Neural cell (in vitro differentiated cells): ENCODE measurements around the gene STEAP4. TPM values are rescaled to one million over a fixed set of nuclear protein-coding genes. Genes with fewer than 3 reads are reported as not detected.

Source experiments
- H2AFZ ChIP-seq: fragments of 200-600, 300-800 bp; sonication (generic), shearing (Covaris generic); 2 replicates; pipeline ENCODE4 v1.6.0; 2014; ENCODE audit warnings: low read depth, mild to moderate bottlenecking, antibody characterized with exemption, low read length, moderate library complexity
- H3F3A ChIP-seq: fragments of 200-600 bp; shearing (Covaris generic); 2 replicates; pipeline ENCODE4 v1.6.1; 2016; ENCODE audit warnings: mild to moderate bottlenecking, moderate library complexity, mixed read lengths, antibody characterized with exemption, low read length; ENCODE audit not compliant: insufficient read depth, poor library complexity, severe bottlenecking
- H3K27ac ChIP-seq: fragments of 200-600, 300-800 bp; sonication (generic), shearing (Covaris generic); 2 replicates; pipeline ENCODE4 v1.5.1; 2014; ENCODE audit warnings: mild to moderate bottlenecking, low read length, moderate library complexity
- H3K27me3 ChIP-seq: fragments of 300-800, 200-600 bp; sonication (generic), shearing (Covaris generic); 2 replicates; pipeline ENCODE4 v1.6.0; 2014; ENCODE audit warnings: mild to moderate bottlenecking, low read depth, low read length, moderate library complexity; ENCODE audit not compliant: insufficient read depth
- H3K36me3 ChIP-seq: fragments of 300-800, 200-600 bp; sonication (generic), shearing (Covaris generic); 2 replicates; pipeline ENCODE4 v1.5.1; 2014; ENCODE audit warnings: mild to moderate bottlenecking, antibody characterized with exemption, low read length, moderate library complexity; ENCODE audit not compliant: insufficient read depth
- H3K4me2 ChIP-seq: fragments of 300-800, 200-600 bp; sonication (generic), shearing (Covaris generic); 2 replicates; pipeline ENCODE4 v1.6.0; 2014; ENCODE audit warnings: mild to moderate bottlenecking, low read length
- H3K4me3 ChIP-seq: fragments of 300-800, 200-600 bp; sonication (generic), shearing (Covaris generic); 2 replicates; pipeline ENCODE4 v1.5.1; 2014; ENCODE audit warnings: mild to moderate bottlenecking, low read length, moderate library complexity
- H3K79me2 ChIP-seq: fragments of 200-600 bp; shearing (Covaris generic); replicated peaks from 2 replicates; pipeline ENCODE4 v1.6.0; 2014; ENCODE audit warnings: mild to moderate bottlenecking, low read length, moderate library complexity; ENCODE audit not compliant: insufficient read depth
- H3K9ac ChIP-seq: fragments of 300-800, 200-600 bp; sonication (generic), shearing (Covaris generic); 2 replicates; pipeline ENCODE4 v1.6.1; 2016; ENCODE audit warnings: mild to moderate bottlenecking, low read length, mixed read lengths
- H3K9me2 ChIP-seq: fragments of 200-600 bp; shearing (Covaris generic); 2 replicates; pipeline ENCODE4 v1.6.1; 2016; ENCODE audit warnings: mild to moderate bottlenecking, low read length, mixed read lengths; ENCODE audit not compliant: insufficient read depth
- H3K9me3 ChIP-seq: fragments of 200-600, 300-800 bp; sonication (generic), shearing (Covaris generic); 2 replicates; pipeline ENCODE4 v1.6.1; 2016; ENCODE audit warnings: mild to moderate bottlenecking, mixed run types, low read length, moderate library complexity, mixed read lengths
- H4K20me1 ChIP-seq: fragments of 200-600 bp; shearing (Covaris generic); 2 replicates; pipeline ENCODE4 v1.6.1; 2016; ENCODE audit warnings: mild to moderate bottlenecking, mixed run types; ENCODE audit not compliant: insufficient read depth
- EP300 ChIP-seq: fragments of 450-650 bp; conservative IDR thresholded peaks from 2 replicates; pipeline ENCODE4 v1.6.1; 2014; ENCODE audit warnings: antibody characterized with exemption, mild to moderate bottlenecking, moderate library complexity; ENCODE audit not compliant: poor library complexity, severe bottlenecking
- EZH2 ChIP-seq: fragments of 200-600, 300-800 bp; shearing (Covaris generic), sonication (generic); IDR thresholded peaks from 2 replicates; pipeline ENCODE4 v1.6.1; 2014; ENCODE audit warnings: antibody characterized with exemption, low read length, borderline replicate concordance, mild to moderate bottlenecking; ENCODE audit not compliant: insufficient read depth, poor library complexity, severe bottlenecking
- MXI1 ChIP-seq: fragments of 450-650 bp; conservative IDR thresholded peaks from 2 replicates; pipeline ENCODE4 v1.6.1; 2014; ENCODE audit warnings: antibody characterized with exemption, mild to moderate bottlenecking; ENCODE audit not compliant: poor library complexity, severe bottlenecking
- POLR2AphosphoS5 ChIP-seq: IDR thresholded peaks from 2 replicates; pipeline ENCODE4 v1.6.1; 2012
- RAD21 ChIP-seq: fragments of 450-650 bp; conservative IDR thresholded peaks from 2 replicates; pipeline ENCODE4 v1.6.1; 2014; ENCODE audit warnings: antibody characterized with exemption, mild to moderate bottlenecking, moderate library complexity
- SMC3 ChIP-seq: fragments of 450-650 bp; conservative IDR thresholded peaks from 2 replicates; pipeline ENCODE4 v1.6.1; 2014; ENCODE audit warnings: antibody characterized with exemption, mild to moderate bottlenecking, moderate library complexity; ENCODE audit not compliant: poor library complexity
- TAF1 ChIP-seq: IDR thresholded peaks from 2 replicates; pipeline ENCODE4 v1.6.1; 2012; ENCODE audit warnings: low read depth
- polyA plus RNA-seq: library from polyadenylated mRNA; depleted of rRNA; stranded (reverse); fragments of >200 nt; gene quantifications from 2 replicates; pipeline ENCODE4 v1.2.3, GENCODE V29; 2014
- TF ChIP-seq, protein P1 (sequence below): fragments of 450-650 bp; IDR thresholded peaks from 2 replicates; pipeline ENCODE4 v1.5.1; 2014; ENCODE audit warnings: antibody characterized with exemption, mild to moderate bottlenecking, moderate library complexity; ENCODE audit not compliant: poor library complexity, severe bottlenecking
- TF ChIP-seq, protein P2 (sequence below): IDR thresholded peaks from 2 replicates; pipeline ENCODE4 v1.6.1; 2012; ENCODE audit warnings: borderline replicate concordance

The STEAP4 gene
- polyA plus RNA-seq, 1 donor from 2014 or later = not detected

DNA sequence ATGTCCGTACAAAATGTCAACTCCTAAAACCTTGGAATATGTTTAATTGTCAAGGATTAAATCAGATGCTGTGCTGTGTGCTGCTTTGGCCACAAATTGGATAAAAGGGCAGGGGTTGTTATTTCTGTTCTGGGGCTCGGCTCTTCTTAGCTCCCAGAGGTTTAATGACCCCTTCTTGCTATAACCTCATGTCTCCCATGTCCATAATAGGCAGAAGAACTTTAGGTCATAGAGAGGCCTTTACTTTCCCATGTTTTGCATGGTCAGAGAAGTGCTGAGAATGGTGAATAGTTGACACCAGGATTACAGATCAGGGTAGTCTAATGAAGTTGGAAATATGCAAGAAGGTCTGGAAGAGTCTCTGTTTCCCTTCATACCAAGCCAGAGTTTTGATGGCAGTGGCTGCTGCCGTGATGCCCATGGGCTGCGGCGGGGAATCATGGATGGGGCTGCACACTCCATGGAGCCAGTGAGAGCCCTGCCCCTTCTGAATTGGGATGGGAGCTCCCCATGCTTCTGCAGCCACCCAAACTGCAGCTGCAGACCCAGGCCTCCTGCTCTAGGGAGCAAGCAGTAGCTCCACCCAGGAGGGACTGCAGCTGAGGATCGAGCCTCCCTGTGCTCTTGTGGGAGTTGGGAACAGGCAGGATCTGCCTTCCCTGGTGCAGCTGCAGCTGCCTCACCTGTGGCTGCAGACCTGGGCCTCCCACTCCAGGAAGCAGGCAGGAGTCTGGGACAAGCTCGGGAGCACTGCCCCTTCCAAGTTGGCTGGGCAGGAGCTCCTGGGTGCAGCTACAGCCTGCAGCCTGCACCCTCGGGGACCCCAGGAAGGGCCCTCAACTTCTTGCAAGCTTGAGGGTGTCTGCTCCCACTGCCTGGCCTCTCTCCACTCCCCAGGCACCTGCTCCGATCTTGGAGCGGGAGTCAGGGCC, 23.1 kb upstream of the STEAP4 start:
- Histone ChIP-seq H3K27ac (no peak overlapping the region), H3K9me3 (no peaks in the 10 kb centered on the region), H3K4me2 (no peak overlapping the region), H3K79me2 (no peaks in the 10 kb centered on the region), H3K4me3 (no peak overlapping the region), H4K20me1 (no peaks in the 10 kb centered on the region), H3K27me3 (no peaks in the 10 kb centered on the region), H2AFZ (no peak overlapping the region), H3K9ac (no peak overlapping the region), H3F3A (no peaks in the 10 kb centered on the region), H3K9me2 (no peaks in the 10 kb centered on the region), H3K36me3 (no peaks in the 10 kb centered on the region)
- TF ChIP-seq, protein P1, sequence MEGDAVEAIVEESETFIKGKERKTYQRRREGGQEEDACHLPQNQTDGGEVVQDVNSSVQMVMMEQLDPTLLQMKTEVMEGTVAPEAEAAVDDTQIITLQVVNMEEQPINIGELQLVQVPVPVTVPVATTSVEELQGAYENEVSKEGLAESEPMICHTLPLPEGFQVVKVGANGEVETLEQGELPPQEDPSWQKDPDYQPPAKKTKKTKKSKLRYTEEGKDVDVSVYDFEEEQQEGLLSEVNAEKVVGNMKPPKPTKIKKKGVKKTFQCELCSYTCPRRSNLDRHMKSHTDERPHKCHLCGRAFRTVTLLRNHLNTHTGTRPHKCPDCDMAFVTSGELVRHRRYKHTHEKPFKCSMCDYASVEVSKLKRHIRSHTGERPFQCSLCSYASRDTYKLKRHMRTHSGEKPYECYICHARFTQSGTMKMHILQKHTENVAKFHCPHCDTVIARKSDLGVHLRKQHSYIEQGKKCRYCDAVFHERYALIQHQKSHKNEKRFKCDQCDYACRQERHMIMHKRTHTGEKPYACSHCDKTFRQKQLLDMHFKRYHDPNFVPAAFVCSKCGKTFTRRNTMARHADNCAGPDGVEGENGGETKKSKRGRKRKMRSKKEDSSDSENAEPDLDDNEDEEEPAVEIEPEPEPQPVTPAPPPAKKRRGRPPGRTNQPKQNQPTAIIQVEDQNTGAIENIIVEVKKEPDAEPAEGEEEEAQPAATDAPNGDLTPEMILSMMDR = no peak
- TF ChIP-seq EP300 (no peak), RAD21 (no peak), POLR2AphosphoS5 (no peak), MXI1 (no peak), EZH2 (no peak), SMC3 (no peak), TAF1 (no peak)
- TF ChIP-seq, protein P2, sequence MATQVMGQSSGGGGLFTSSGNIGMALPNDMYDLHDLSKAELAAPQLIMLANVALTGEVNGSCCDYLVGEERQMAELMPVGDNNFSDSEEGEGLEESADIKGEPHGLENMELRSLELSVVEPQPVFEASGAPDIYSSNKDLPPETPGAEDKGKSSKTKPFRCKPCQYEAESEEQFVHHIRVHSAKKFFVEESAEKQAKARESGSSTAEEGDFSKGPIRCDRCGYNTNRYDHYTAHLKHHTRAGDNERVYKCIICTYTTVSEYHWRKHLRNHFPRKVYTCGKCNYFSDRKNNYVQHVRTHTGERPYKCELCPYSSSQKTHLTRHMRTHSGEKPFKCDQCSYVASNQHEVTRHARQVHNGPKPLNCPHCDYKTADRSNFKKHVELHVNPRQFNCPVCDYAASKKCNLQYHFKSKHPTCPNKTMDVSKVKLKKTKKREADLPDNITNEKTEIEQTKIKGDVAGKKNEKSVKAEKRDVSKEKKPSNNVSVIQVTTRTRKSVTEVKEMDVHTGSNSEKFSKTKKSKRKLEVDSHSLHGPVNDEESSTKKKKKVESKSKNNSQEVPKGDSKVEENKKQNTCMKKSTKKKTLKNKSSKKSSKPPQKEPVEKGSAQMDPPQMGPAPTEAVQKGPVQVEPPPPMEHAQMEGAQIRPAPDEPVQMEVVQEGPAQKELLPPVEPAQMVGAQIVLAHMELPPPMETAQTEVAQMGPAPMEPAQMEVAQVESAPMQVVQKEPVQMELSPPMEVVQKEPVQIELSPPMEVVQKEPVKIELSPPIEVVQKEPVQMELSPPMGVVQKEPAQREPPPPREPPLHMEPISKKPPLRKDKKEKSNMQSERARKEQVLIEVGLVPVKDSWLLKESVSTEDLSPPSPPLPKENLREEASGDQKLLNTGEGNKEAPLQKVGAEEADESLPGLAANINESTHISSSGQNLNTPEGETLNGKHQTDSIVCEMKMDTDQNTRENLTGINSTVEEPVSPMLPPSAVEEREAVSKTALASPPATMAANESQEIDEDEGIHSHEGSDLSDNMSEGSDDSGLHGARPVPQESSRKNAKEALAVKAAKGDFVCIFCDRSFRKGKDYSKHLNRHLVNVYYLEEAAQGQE = no peak

DNA sequence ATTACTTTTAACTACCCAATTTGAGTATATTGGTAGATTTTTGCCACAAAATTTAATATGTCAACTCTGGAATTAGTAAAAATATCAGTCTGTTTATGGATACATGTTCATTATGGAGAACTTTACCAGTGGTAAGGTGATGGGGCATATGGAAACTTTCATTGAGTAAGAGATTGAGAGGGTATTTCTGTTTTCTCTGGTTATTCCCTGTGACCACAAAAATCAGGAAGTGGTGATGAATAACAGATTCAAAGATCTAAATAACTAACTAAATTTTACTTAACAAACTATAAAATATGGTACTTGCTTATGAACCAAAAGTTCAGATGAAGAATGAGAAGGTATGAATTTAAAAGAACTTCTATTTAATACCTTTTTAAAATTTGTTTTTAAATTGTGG, 22.1 kb upstream of the STEAP4 start:
- no peaks in the 10 kb centered on the region for H3K9me3 ChIP-seq
- H3K4me2 ChIP-seq = no peak overlapping the region
- no peaks in the 10 kb centered on the region for H3K27me3 ChIP-seq
- no peaks in the 10 kb centered on the region for H3F3A ChIP-seq
- no peak overlapping the region for H2AFZ ChIP-seq
- no peak for TF ChIP-seq EZH2
- no peak for TF ChIP-seq MXI1
- TF ChIP-seq TAF1 = no peak
- TF ChIP-seq RAD21 = no peak
- TF ChIP-seq, protein P2 = no peak
- no peak for TF ChIP-seq EP300
- TF ChIP-seq POLR2AphosphoS5 = no peak
- TF ChIP-seq, protein P1 = no peak
- TF ChIP-seq SMC3 = no peak
- no peaks in the 10 kb centered on the region for H3K36me3 ChIP-seq
- no peaks in the 10 kb centered on the region for H3K79me2 ChIP-seq
- H3K9ac ChIP-seq = no peak overlapping the region
- H3K27ac ChIP-seq = no peak overlapping the region
- H4K20me1 ChIP-seq = no peaks in the 10 kb centered on the region
- H3K4me3 ChIP-seq = no peak overlapping the region
- no peaks in the 10 kb centered on the region for H3K9me2 ChIP-seq
